Neuronal stem cell (in vitro differentiated cells): Measurements from ENCODE around the gene PARP16.

ENCODE experiments used
- DNase-seq: peaks from one replicate; pipeline ENCODE4 v3.0.0-alpha.2; 2013; ENCODE audit warnings: low spot score
- H2AFZ ChIP-seq: one replicate; pipeline ENCODE4 v1.6.1; 2013; ENCODE audit warnings: mild to moderate bottlenecking, low read length, inconsistent platforms
- H2AK5ac ChIP-seq: 2 replicates; pipeline ENCODE4 v1.6.1; 2013; ENCODE audit warnings: low read depth, mild to moderate bottlenecking, inconsistent platforms, low read length, moderate library complexity, mixed read lengths
- H2BK120ac ChIP-seq: 2 replicates; pipeline ENCODE4 v1.6.1; 2013; ENCODE audit warnings: low read depth, mild to moderate bottlenecking, inconsistent platforms, low read length, moderate library complexity, mixed read lengths
- H2BK12ac ChIP-seq: one replicate; pipeline ENCODE4 v1.6.1; 2013; ENCODE audit warnings: low read length, inconsistent platforms
- H2BK15ac ChIP-seq: 2 replicates; pipeline ENCODE4 v1.6.1; 2013; ENCODE audit warnings: mild to moderate bottlenecking, low read length, inconsistent platforms, mixed read lengths
- H2BK5ac ChIP-seq: one replicate; pipeline ENCODE4 v1.6.1; 2013; ENCODE audit warnings: inconsistent platforms, mild to moderate bottlenecking, low read length, moderate library complexity
- H3K14ac ChIP-seq: one replicate; pipeline ENCODE4 v1.6.1; 2013; ENCODE audit warnings: low read length, inconsistent platforms
- H3K18ac ChIP-seq: 2 replicates; pipeline ENCODE4 v1.6.1; 2013; ENCODE audit warnings: low read length, inconsistent platforms
- H3K23ac ChIP-seq: 2 replicates; pipeline ENCODE4 v1.6.1; 2013; ENCODE audit warnings: low read depth, mild to moderate bottlenecking, mixed read lengths, low read length, inconsistent platforms; ENCODE audit not compliant: poor library complexity
- H3K27ac ChIP-seq: replicated peaks from 3 replicates; pipeline ENCODE4 v1.5.1; 2013; ENCODE audit warnings: low read length, inconsistent platforms
- H3K27me3 ChIP-seq, 3 experiments: 2 replicates each; pipeline ENCODE4 v1.6.1; 2013; ENCODE audit warnings: low read length in 3 of 3, mild to moderate bottlenecking in 2 of 3, inconsistent platforms in 1 of 3, low read depth in 1 of 3, mixed read lengths in 1 of 3, moderate library complexity in 1 of 3; ENCODE audit not compliant: control insufficient read depth in 3 of 3, insufficient read depth in 3 of 3
- H3K36me3 ChIP-seq, 2 donors: replicated peaks in 1 of 2; 2 replicates each; pipeline ENCODE4 v1.6.1; 2013; ENCODE audit warnings: low read length in 2 of 2; ENCODE audit not compliant: control insufficient read depth in 2 of 2, insufficient read depth in 2 of 2
- H3K4ac ChIP-seq: 2 replicates; pipeline ENCODE4 v1.6.1; 2013; ENCODE audit warnings: inconsistent platforms, mild to moderate bottlenecking, low read length, moderate library complexity
- H3K4me1 ChIP-seq, 2 donors: 1 replicate in 1 of 2; 2 replicates in 1 of 2; pipeline ENCODE4 v1.6.1; 2013; ENCODE audit warnings: low read length in 2 of 2, low read depth in 1 of 2; ENCODE audit not compliant: control insufficient read depth in 2 of 2, insufficient read depth in 1 of 2
- H3K4me2 ChIP-seq: one replicate; pipeline ENCODE4 v1.6.1; 2013; ENCODE audit warnings: mild to moderate bottlenecking, low read length, inconsistent platforms; ENCODE audit not compliant: insufficient read depth, poor library complexity, severe bottlenecking
- H3K4me3 ChIP-seq, 2 donors: 2 replicates each; pipeline ENCODE4 v1.5.1; 2013; ENCODE audit warnings: low read length in 2 of 2, mild to moderate bottlenecking in 2 of 2, inconsistent platforms in 1 of 2, moderate library complexity in 1 of 2
- H3K79me1 ChIP-seq: one replicate; pipeline ENCODE4 v1.6.1; 2013; ENCODE audit warnings: low read depth, mild to moderate bottlenecking, inconsistent platforms, low read length, moderate library complexity
- H3K9ac ChIP-seq: one replicate; pipeline ENCODE4 v1.6.1; 2013; ENCODE audit warnings: mild to moderate bottlenecking, low read depth, low read length, inconsistent platforms; ENCODE audit not compliant: poor library complexity
- H3K9me3 ChIP-seq, 2 donors: replicated peaks in 1 of 2; 2 replicates each; pipeline versions ENCODE3 to v1.6.1; 2013; ENCODE audit warnings: low read length in 2 of 2, mild to moderate bottlenecking in 2 of 2, inconsistent platforms in 1 of 2, low read depth in 1 of 2, mixed read lengths in 1 of 2, moderate library complexity in 1 of 2; ENCODE audit not compliant: control insufficient read depth in 2 of 2, insufficient read depth in 1 of 2
- H4K8ac ChIP-seq: one replicate; pipeline ENCODE4 v1.6.1; 2013; ENCODE audit warnings: low read depth, mild to moderate bottlenecking, inconsistent platforms, low read length, moderate library complexity
- H4K91ac ChIP-seq: one replicate; pipeline ENCODE4 v1.6.1; 2013; ENCODE audit warnings: low read length, low read depth, mild to moderate bottlenecking, inconsistent platforms; ENCODE audit not compliant: poor library complexity
- WGBS, 2 donors: extraction: QIAGEN DNeasy Blood & Tissue Kit; methylation state at CpG; one replicate each; pipeline ENCODE4 v1.1.7; 2013; ENCODE audit warnings: missing lambda C conversion rate in 2 of 2, mixed read lengths in 1 of 2; ENCODE audit not compliant: insufficient read length in 2 of 2, insufficient replicate concordance in 1 of 2; ENCODE audit errors: extremely low coverage in 2 of 2; 5-methylcytosine and 5-hydroxymethylcytosine counted together

Gene PARP16

DNA sequence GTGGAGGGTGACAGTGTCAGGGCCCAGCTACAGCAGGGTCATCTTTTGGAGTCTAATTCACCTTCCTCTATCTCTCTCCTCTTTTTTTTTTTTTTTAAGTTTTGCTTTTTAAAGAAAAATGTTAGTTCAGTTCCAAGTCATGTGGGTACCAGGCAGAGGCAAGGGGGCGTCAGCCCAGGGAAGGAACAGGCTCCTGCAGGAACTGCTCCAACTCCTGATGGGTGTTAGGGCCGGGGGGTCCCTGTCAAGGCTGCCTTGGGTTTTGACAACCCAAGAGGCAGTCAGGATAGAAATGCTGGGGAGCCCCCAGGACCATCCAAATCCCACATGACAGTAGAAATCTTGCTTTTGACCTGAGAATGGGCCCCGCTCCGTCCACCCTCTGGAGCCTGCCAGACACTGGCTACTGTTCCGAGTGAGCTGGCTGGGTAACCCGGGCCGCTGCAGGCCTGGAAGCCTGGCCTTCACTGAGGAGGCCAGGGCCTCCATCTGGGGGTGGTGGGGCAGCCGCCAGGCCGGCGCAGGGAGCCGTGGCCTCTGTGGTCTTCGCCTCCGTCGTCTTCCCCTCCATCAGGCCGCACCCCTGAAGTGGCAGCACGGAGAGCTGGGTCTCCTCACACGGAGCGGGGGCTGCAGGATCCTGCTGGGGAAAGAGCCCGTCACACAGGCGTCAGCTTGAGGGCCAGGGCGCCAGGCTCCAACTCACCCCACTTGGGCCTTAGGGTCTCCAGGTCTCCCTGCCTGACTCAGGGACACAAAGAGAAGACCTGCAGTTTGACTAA is 42.0 kb upstream of the PARP16 start:
- no peak overlapping the region for H2BK120ac ChIP-seq
- H3K27me3 ChIP-seq = peaks cover 0 to 2% (median 0%) of the 10 kb centered on the region in 3 experiments
- H2BK12ac ChIP-seq = peak overlapping the region; percentile 44
- H4K8ac ChIP-seq = no peak overlapping the region
- no peak overlapping the region for H3K4me2 ChIP-seq
- no peak overlapping the region for H3K4ac ChIP-seq
- no peak overlapping the region for H2AFZ ChIP-seq
- H3K23ac ChIP-seq = peak overlapping the region; percentile 69
- peaks cover 25 to 68% of the 10 kb centered on the region in 2 donors for H3K36me3 ChIP-seq
- no peak overlapping the region for H3K27ac ChIP-seq
- WGBS, 2 donors = no CpG with 5 or more reads among the region's 21 CpGs
- H3K4me3 ChIP-seq = no peak overlapping the region
- H3K4me1 ChIP-seq = peaks cover 6 to 20% of the 10 kb centered on the region in 2 donors
- no peaks in the 10 kb centered on the region for H3K9me3 ChIP-seq
- no peak overlapping the region for H3K14ac ChIP-seq
- H2BK15ac ChIP-seq = no peak overlapping the region
- no peak for DNase-seq
- H3K18ac ChIP-seq = peak overlapping the region; percentile 34
- H3K9ac ChIP-seq = no peak overlapping the region
- no peak overlapping the region for H2BK5ac ChIP-seq
- no peaks in the 10 kb centered on the region for H3K79me1 ChIP-seq
- H2AK5ac ChIP-seq = peak overlapping the region; percentile 88
- H4K91ac ChIP-seq = no peak overlapping the region

DNA sequence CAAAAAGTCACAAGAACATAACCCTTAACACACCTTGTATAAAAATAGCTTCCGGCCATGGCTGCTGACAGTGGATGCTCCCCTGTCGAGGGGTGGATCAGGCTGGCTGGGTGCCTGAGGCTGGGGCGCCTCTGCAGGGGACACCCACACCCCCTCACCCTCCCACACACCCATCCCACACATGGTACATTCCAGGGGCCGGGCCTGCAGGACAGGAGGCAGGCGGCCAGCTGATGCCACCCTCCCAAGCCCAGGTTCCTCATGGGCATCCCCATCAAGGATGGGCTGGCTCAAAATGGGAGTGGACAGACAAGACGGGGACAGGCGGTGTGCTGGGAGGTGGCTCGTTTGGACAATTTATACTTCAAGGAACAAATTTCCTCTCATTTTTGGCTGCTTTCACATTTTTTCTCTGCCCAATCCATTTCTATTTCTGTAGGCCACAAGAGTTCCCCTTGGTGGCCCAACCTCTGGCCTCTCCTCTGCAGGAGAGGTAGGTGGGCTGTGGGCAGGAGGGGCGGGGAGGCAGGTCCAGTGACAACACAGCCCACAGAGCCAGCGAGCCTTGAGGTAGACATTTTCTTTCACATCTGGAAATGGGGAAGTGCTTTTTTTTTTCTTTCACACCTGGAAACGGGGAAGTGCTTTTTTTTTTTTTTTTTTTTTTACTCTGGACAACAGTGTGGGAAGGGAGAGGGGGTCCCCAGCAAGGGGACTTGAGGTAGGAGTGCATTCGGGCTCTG is 41.1 kb upstream of the PARP16 start:
- WGBS, 2 donors = no CpG with 5 or more reads among the region's 12 CpGs
- no peak overlapping the region for H3K23ac ChIP-seq
- DNase-seq = no peak

DNA sequence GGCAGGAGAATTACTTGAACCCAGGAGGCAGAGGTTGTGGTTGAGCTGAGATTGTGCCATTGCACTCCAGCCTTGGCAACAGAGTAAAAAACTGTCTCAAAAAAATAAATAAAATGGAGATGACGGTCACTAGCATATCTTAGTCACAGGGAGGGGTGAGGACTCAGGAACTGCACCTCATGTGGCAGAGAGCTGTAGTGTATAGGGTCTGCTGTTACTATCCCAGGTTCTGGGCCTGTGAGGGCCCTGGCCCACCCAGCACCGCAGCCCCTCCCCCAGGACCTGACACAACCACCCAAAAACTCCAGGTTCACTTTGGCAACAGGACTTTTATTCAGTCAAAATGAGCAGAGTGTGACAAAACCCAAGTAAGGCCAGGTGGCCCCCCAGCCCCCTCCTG is 40.1 kb upstream of the PARP16 start:
- no CpG with 5 or more reads among the region's 2 CpGs for WGBS, 2 donors

More for the DNA sequence above, 41.1 kb upstream of the PARP16 start:
- Histone ChIP-seq H2AK5ac (peak overlapping the region; percentile 34), H3K4ac (no peak overlapping the region), H3K4me3 (no peak overlapping the region), H3K4me1 (peaks cover 4 to 15% of the 10 kb centered on the region in 2 donors), H4K91ac (no peak overlapping the region), H3K18ac (no peak overlapping the region), H3K14ac (no peak overlapping the region), H3K9me3 (no peaks in the 10 kb centered on the region), H3K27me3 (peaks cover 0 to 2% (median 0%) of the 10 kb centered on the region in 3 experiments), H4K8ac (no peak overlapping the region), H2BK5ac (no peak overlapping the region), H2BK15ac (no peak overlapping the region), H3K4me2 (no peak overlapping the region), H2BK12ac (no peak overlapping the region), H3K9ac (no peak overlapping the region), H3K27ac (no peak overlapping the region), H3K79me1 (no peaks in the 10 kb centered on the region), H2BK120ac (no peak overlapping the region), H3K36me3 (peaks cover 25 to 59% of the 10 kb centered on the region in 2 donors), H2AFZ (no peak overlapping the region)

DNA sequence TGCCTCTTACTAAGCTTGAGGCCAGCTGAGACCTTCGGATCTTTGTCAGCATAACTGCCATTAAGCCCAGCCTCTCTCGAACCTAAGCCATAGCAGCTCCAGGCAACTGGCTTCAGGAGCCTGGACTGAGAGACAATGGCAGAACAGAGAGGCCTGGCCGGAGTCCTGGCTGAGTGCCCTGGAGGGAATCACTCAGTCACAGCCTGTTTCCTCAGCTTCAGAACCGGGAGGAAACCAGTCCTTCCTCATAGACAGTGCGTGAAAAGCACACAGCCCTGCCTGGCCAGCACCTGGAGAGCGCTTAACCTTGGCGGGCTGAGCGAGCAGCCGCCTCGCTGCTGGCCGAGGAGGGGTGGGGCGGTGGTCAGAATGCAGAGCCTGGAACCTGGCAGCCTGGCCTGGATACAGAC is 39.4 kb upstream of the PARP16 start:
- no peak overlapping the region for H2BK12ac ChIP-seq
- no peak overlapping the region for H3K14ac ChIP-seq
- H3K4me2 ChIP-seq = no peak overlapping the region
- no peak overlapping the region for H2AFZ ChIP-seq
- peaks cover 4 to 14% of the 10 kb centered on the region in 2 donors for H3K4me1 ChIP-seq
- H3K4me3 ChIP-seq = no peak overlapping the region
- H2BK5ac ChIP-seq = no peak overlapping the region
- no peak overlapping the region for H4K8ac ChIP-seq
- no peaks in the 10 kb centered on the region for H3K79me1 ChIP-seq
- no peak overlapping the region for H2BK120ac ChIP-seq
- no peak overlapping the region for H2BK15ac ChIP-seq
- H4K91ac ChIP-seq = no peak overlapping the region
- no peak overlapping the region for H2AK5ac ChIP-seq
- no peaks in the 10 kb centered on the region for H3K27me3 ChIP-seq
- H3K9ac ChIP-seq = no peak overlapping the region
- no peak for DNase-seq
- peak overlapping the region; percentile 1 for H3K18ac ChIP-seq
- H3K23ac ChIP-seq = no peak overlapping the region
- no peaks in the 10 kb centered on the region for H3K9me3 ChIP-seq
- H3K4ac ChIP-seq = no peak overlapping the region
- H3K27ac ChIP-seq = no peak overlapping the region
- no CpG with 5 or more reads among the region's 12 CpGs for WGBS, 2 donors
- peaks cover 17 to 42% of the 10 kb centered on the region in 2 donors for H3K36me3 ChIP-seq

More for the DNA sequence above, 40.1 kb upstream of the PARP16 start:
- Histone ChIP-seq H2BK12ac (no peak overlapping the region), H3K9ac (no peak overlapping the region), H4K91ac (no peak overlapping the region), H3K9me3 (no peaks in the 10 kb centered on the region), H3K18ac (peak overlapping the region; percentile 57), H3K14ac (no peak overlapping the region), H3K27ac (no peak overlapping the region), H4K8ac (no peak overlapping the region), H3K4me3 (no peak overlapping the region), H3K36me3 (peaks cover 23 to 49% of the 10 kb centered on the region in 2 donors), H2BK5ac (no peak overlapping the region), H2BK120ac (no peak overlapping the region), H3K23ac (no peak overlapping the region), H3K4me1 (peaks cover 4 to 14% of the 10 kb centered on the region in 2 donors), H2AFZ (no peak overlapping the region), H2BK15ac (no peak overlapping the region), H3K4me2 (no peak overlapping the region), H3K79me1 (no peaks in the 10 kb centered on the region), H3K27me3 (peaks cover 0 to 2% (median 0%) of the 10 kb centered on the region in 3 experiments), H2AK5ac (no peak overlapping the region), H3K4ac (peak overlapping the region; percentile 76)
- DNase-seq = no peak
